Measurements from ENCODE around the gene CDK2. TPM values are rescaled to one million over a fixed set of nuclear protein-coding genes. Genes with fewer than 3 reads are reported as not detected.

The CDK2 gene
- total and polyA plus RNA-seq, 2 experiments from 2014 or later, result 23.9 to 26.6 TPM

GRCh38 chr12:56013482-56013881, 46.9 kb downstream of the CDK2 start:
- Histone ChIP-seq H3K27me3 (no peaks in the 10 kb centered on the region), H3K4me2 (peak overlapping the region; percentile 57), H3K27ac (peak overlapping the region; percentile 84), H3K9me3 (ENCODE audit: low read depth) (no peaks in the 10 kb centered on the region), H3K4me1 (ENCODE audit: insufficient read depth) (peaks cover 39% of the 10 kb centered on the region), H2AFZ (no peak overlapping the region), H4K20me1 (ENCODE audit: insufficient read depth, poor library complexity, severe bottlenecking) (no peaks in the 10 kb centered on the region), H3K79me2 (no peaks in the 10 kb centered on the region), H3K9me2 (replicated peaks; ENCODE audit: insufficient read depth) (no peaks in the 10 kb centered on the region), H3K4me3 (no peak overlapping the region), H3K36me3 (replicated peaks; ENCODE audit: insufficient read depth, low read depth) (no peaks in the 10 kb centered on the region)
- DNase-seq (ENCODE audit: low spot score), result peak; percentile 29
- TF ChIP-seq EZH2 (IDR thresholded peaks at IDR 0.05; ENCODE audit: borderline replicate concordance), result no peak
- no peak for TF ChIP-seq CTCF (IDR thresholded peaks at IDR 0.05; ENCODE audit: poor library complexity)
- TF ChIP-seq EZH2phosphoT487 (IDR thresholded peaks at IDR 0.05; ENCODE audit: low read depth, severe bottlenecking, unreplicated experiment), result no peak
- WGBS (ENCODE audit: low lambda C conversion rate, missing lambda C conversion rate), result 60% methylated on average over 5 of the region's 5 CpGs

DNA sequence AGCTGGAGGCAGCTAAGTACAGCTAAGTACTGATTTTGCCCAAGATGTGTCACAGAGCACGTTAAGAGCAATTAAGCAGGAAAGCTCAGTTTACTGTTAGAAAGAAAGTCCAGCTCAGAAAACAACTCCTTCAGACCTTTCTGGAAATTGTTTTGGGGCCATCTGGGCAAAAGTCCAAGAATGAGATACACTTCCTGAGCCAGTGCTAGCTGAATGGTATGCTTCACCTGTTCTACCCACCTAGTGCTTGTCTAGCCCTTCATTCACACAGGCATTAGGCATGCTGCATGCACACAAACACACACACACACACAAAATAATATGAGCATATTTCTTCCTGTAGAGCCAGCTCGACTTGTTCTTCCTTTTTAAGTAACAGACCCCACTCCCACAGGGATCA, 47.6 kb downstream of the CDK2 start:
- Histone ChIP-seq H2AFZ (no peak overlapping the region), H3K27me3 (no peaks in the 10 kb centered on the region), H3K4me3 (no peak overlapping the region), H4K20me1 (ENCODE audit: insufficient read depth, poor library complexity, severe bottlenecking) (no peaks in the 10 kb centered on the region), H3K4me2 (peak overlapping the region; percentile 57), H3K9me2 (replicated peaks; ENCODE audit: insufficient read depth) (no peaks in the 10 kb centered on the region), H3K27ac (peak overlapping the region; percentile 84), H3K79me2 (no peaks in the 10 kb centered on the region), H3K36me3 (replicated peaks; ENCODE audit: insufficient read depth, low read depth) (no peaks in the 10 kb centered on the region), H3K4me1 (ENCODE audit: insufficient read depth) (peaks cover 38% of the 10 kb centered on the region), H3K9me3 (ENCODE audit: low read depth) (no peaks in the 10 kb centered on the region)
- peak; percentile 66 for DNase-seq (ENCODE audit: low spot score)
- 63% methylated on average over 2 of the region's 2 CpGs for WGBS (ENCODE audit: low lambda C conversion rate, missing lambda C conversion rate)
- TF ChIP-seq EZH2 (IDR thresholded peaks at IDR 0.05; ENCODE audit: borderline replicate concordance), result no peak
- TF ChIP-seq CTCF (IDR thresholded peaks at IDR 0.05; ENCODE audit: poor library complexity), result no peak
- no peak for TF ChIP-seq EZH2phosphoT487 (IDR thresholded peaks at IDR 0.05; ENCODE audit: low read depth, severe bottlenecking, unreplicated experiment)

DNA sequence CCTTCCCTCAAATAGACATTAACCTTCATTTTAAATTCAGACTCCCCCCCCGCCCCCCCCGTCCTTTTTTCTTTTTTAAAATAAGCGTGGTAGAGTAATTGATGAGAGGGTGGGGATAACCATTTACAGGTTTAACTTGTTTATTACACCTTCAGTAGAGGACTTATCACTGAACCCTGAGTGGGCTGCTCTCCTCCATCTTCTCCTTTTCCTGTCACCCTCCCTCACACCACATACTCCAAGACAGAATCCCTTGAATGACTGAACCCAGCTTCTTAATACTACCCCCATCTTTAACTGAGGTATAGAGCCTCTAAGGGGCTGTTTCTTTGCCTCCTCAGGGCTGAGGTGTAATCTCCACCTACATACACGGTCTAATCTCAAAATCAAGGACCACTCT, 50.6 kb downstream of the CDK2 start:
- no peak for DNase-seq (ENCODE audit: low spot score)
- peaks cover 37% of the 10 kb centered on the region for H3K4me1 ChIP-seq (ENCODE audit: insufficient read depth)

More for the DNA sequence above, 50.6 kb downstream of the CDK2 start:
- 79% methylated on average over 4 of the region's 4 CpGs for WGBS (ENCODE audit: low lambda C conversion rate, missing lambda C conversion rate)
- Histone ChIP-seq H4K20me1 (ENCODE audit: insufficient read depth, poor library complexity, severe bottlenecking) (no peaks in the 10 kb centered on the region), H3K36me3 (replicated peaks; ENCODE audit: insufficient read depth, low read depth) (no peaks in the 10 kb centered on the region), H3K79me2 (no peaks in the 10 kb centered on the region), H3K9me3 (ENCODE audit: low read depth) (no peaks in the 10 kb centered on the region), H3K4me3 (no peak overlapping the region), H3K4me2 (no peak overlapping the region), H3K9me2 (replicated peaks; ENCODE audit: insufficient read depth) (no peaks in the 10 kb centered on the region), H3K27ac (no peak overlapping the region), H3K27me3 (no peaks in the 10 kb centered on the region), H2AFZ (no peak overlapping the region)
- TF ChIP-seq EZH2phosphoT487 (IDR thresholded peaks at IDR 0.05; ENCODE audit: low read depth, severe bottlenecking, unreplicated experiment) (no peak), EZH2 (IDR thresholded peaks at IDR 0.05; ENCODE audit: borderline replicate concordance) (no peak), CTCF (IDR thresholded peaks at IDR 0.05; ENCODE audit: poor library complexity) (no peak)
